Sigmoid colon (tissue), 4 donors: ENCODE results near the gene LLGL2.

ENCODE experiments used
- EP300 ChIP-seq, 4 donors: sonication (generic); formaldehyde crosslinking; IDR thresholded peaks; one replicate each; pipeline ENCODE4 v1.6.1; 2017; ENCODE audit warnings: antibody characterized with exemption in 4 of 4
- POLR2AphosphoS5 ChIP-seq, 4 donors: sonication (generic); formaldehyde crosslinking; IDR thresholded peaks; one replicate each; pipeline ENCODE4 v1.6.1; 2017; ENCODE audit warnings: antibody characterized with exemption in 4 of 4

DNA sequence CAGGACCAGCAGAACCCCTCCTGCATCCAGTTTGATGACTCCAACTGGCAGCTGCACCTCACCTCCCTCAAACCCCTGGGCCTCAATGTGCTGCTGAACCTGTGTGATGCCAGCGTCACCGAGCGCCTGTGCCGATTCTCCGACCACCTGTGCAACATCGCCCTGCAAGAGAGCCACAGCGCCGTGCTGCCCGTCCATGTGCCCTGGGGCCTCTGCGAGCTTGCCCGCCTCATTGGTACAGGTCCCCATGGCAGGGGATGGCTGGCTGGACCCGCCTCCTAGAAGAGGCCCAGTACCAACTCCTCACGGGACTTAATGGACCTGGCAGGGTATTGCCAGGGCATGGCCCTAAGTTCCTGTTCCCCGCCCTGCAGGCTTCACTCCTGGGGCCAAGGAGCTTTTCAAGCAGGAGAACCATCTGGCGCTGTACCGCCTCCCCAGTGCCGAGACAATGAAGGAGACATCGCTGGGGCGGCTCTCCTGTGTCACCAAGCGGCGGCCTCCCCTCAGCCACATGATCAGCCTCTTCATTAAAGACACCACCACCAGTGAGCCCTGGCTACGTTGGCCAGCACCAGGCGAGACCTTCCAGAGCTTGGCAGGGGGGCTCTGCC is 32.8 kb upstream of the LLGL2 start:
- TF ChIP-seq POLR2AphosphoS5 (IDR thresholded peaks at IDR 0.05), result no peak
- TF ChIP-seq EP300 (IDR thresholded peaks at IDR 0.05), result no peak
